GM12873 (cell line): ENCODE measurements around the gene SPIRE2.

Experiments
- CTCF ChIP-seq: IDR thresholded peaks from 2 replicates; pipeline ENCODE4 v1.5.1; 2012; ENCODE audit warnings: low read depth, mild to moderate bottlenecking, moderate library complexity, low read length, control low read depth; ENCODE audit not compliant: insufficient read depth; ENCODE audit errors: missing control alignments

SPIRE2 gene

GRCh38 chr16:89829630-89830437 lies 1.6 kb downstream of the SPIRE2 start:
- TF ChIP-seq CTCF = no peak

GRCh38 chr16:89831810-89832328 lies 3.6 kb downstream of the SPIRE2 start:
- TF ChIP-seq CTCF = no peak

- no peak for TF ChIP-seq CTCF
Observed at GRCh38 chr16:89837014-89837546, 8.8 kb downstream of the SPIRE2 start.

- TF ChIP-seq CTCF = no peak
Observed at GRCh38 chr16:89841275-89841674, 13.0 kb downstream of the SPIRE2 start.

GRCh38 chr16:89842471-89843408 lies 14.5 kb downstream of the SPIRE2 start:
- no peak for TF ChIP-seq CTCF

GRCh38 chr16:89843409-89844350 lies 15.4 kb downstream of the SPIRE2 start:
- TF ChIP-seq CTCF = no peak
